CD4-positive, alpha-beta T cell treated with Interleukin-12 subunit alpha and Interleukin-12 subunit beta, for 1 hour (primary cell): ENCODE data around the gene ANKMY1.
"Not testable (repeated sequence)": the region's sequence is repeated elsewhere in the genome, so short reads cannot be mapped to it uniquely, and the experiment has no call there.

ENCODE experiments used
- DNase-seq: peaks from one replicate; pipeline ENCODE4 v3.0.0-alpha.2; 2020

ANKMY1 gene

DNA sequence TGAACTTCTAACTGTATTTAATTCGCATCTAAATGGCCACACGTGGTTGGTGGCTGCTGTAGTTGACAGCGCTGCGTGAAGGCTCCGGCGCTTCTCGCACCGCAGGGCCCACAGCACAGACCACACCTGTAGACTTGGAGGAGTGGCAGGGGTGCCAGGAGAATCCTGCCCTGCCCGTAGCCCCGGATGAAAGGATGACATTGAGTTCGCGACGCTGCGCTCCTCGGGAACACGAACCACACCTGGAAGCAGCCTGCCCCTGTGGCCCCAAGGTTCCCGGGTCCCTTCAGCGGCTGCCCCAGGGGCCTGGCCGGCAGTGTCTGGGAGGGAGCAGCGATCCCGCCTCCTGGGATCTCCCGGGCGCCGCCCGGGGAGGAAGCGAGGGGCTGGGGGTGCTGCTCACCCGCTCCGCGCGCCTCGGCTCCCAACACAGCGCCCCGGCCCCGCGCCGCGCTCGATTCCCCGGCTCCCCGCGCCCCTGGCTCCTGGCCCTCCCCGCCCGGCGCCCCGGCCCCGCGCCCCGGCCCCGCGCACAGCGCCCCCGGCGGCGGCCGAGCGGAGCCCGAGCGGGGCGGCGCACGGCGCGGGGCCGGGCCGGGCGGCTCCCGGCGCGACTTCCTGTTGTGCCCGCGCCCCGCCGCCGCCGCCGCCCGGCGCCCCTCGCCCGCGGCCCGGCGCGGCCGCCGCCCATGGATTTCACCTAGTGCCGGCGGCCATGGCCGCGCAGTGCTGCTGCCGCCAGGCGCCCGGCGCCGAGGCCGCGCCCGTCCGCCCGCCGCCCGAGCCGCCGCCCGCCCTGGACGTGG, 10.3 kb upstream of the ANKMY1 start, which contains the start of gene RNPEPL1:
Gene RNPEPL1 (plus strand): TSS at position 613 of the 806 bp plus-strand sequence. CDS start 103 bp downstream, at position 716.
- DNase-seq = peak; percentile 74

DNA sequence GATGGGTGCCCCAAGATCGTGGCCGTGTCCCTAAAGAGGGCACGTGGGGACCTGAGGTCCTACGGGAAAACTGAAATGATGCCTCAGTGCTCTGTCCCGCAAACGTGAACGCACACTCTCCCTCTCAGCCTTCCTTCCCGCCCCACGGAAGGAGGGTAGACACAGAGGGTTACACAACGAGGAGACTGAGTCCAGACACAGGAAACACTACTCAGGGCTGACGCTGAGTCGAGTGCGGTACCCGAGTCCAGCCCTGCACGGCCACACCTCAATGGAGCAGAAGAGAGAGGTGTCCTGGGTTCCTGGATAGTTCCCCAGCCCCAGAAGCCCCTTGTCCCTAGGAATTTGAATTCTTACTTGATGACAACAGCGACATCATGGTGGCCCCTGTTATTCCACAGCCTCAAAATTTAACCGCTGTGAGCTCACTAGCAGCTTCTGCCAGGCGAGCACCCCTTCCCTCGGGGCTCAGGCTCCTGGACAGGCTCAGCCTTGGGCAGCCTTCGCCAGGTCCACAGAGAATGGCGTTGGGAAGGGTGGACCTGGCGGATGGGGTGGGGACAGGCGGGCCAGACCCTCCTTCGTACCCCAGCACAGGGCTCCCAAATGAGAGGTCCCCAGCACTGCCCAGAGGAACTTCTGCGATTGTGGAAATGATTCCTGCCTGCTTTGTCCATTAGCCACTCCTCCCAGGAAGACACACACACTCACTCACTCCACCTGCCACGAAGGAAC, 9.5 kb upstream of the ANKMY1 start:
- DNase-seq = peak; percentile 54

DNA sequence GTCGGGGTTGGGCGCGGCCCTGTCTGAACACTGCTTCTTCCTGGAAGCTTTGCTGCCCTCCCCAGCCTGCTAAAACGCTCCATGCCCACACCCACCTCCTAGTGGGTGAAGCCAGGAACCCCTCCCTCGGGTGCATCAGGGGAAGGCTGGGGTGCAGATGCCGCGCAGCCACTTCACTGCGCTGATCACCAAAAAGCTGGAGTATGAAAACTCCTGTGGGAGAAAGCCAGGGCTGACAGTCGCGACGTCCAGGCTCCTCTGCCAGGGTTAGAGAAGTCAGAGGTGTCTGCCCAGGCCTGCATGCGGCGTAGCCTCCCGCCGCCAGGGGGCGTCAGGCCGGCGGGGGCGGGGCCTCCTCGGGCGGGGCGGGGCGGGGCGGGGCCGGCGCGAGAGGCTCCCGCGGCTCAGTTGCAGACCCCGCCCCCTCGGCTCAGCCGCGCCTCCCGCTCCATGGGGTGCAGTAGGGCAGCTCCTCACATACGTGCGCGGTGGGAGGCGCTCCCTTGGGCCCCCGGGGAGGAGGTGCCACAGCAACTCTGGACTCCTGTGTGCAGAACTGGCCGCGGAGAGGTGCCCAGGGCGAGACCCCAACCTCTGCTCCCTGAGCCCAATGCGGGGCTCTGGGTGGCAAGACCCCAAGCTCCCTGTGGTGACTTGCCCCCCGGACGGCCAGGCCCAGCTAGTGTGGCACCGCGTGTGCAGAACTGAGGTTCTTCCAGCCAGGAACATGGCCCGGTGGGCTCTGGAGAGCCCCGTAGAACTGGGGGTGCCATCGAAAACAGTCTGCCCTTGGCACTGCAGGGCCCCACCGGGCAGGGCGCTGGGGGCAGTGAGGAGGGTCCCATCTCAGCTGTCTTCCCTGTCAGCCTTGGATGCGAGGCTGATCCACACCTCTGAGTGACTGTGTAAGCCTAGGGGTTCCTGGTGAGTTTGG, 8.7 kb upstream of the ANKMY1 start:
- peak; percentile 95 for DNase-seq

DNA sequence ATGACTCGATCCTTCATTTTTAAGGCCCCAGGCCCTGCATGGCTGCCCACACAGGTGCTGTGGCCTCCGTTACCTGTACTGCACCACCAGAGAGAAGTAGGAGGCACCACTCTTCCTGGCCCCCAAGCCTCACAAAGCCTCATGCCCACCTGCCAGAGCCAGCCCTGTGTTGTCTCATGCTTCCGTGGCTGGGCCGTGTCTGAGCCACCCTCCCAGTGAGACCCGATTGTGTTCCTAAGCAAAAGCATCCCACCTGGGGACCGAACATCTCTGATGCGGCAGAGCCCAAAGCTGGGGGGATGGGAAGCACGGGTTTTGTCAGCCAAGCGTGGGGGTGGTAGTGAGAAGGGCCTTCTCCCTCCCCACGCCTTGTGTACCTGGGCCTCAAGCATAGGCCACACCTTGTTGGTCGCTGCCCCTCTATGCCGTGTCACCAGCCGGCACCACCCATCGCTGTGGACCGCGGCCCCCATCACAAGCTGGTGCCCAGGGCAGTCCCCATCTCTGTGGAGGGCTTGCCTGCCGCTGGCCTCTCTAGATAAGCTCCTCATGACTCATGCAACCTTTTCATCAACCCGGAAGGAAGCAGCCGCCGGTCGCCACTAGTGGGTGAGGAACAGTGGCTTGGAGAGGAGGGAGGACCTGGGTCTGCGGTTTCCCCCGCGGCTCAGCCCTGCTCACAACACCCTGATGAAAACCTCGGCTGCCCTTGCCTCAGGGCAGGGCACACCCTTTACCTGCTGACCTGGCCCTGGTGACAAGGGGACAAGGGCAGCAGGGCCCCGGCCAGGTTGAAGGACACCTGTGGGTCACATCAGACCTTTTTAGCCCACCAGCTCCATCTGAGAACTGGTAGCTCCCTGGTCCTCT, 7.8 kb upstream of the ANKMY1 start:
- DNase-seq = peak; percentile 95

DNA sequence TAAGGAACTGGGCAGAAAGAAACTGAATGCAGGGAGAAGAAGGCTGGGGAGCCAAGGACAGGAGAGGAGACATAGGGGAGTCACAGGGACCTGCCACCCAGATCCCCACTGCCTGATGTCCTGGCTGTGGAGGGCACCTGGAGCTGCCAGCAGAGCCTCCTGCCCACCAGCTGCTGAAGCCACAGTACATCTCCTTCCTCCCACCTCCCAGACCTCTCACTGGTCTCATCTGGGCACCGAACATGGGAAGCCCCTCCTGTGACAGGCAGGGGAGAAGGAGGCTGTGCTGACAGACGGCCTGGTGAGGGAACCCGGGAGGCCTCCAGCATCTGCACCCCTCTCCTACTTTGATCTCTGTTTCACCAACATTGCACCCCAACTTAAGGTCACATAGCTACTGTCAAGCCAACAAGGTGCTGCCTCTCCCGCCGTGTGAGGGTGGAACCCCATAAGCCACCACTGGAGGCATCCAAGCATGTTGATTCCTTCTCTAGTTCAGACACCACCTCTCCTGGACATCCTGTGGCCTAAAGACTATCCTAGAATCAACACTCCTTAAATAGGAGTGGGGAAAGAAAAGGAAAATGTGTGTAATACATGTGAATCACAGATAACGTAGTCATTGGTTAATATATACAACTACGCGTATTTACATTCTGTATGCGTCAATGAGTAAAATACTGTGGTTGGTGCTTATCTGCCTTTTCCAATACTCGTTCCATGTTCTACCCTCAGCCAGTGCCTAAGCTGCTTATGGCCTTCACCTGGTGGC, 7.0 kb upstream of the ANKMY1 start:
- peak; percentile 51 for DNase-seq

DNA sequence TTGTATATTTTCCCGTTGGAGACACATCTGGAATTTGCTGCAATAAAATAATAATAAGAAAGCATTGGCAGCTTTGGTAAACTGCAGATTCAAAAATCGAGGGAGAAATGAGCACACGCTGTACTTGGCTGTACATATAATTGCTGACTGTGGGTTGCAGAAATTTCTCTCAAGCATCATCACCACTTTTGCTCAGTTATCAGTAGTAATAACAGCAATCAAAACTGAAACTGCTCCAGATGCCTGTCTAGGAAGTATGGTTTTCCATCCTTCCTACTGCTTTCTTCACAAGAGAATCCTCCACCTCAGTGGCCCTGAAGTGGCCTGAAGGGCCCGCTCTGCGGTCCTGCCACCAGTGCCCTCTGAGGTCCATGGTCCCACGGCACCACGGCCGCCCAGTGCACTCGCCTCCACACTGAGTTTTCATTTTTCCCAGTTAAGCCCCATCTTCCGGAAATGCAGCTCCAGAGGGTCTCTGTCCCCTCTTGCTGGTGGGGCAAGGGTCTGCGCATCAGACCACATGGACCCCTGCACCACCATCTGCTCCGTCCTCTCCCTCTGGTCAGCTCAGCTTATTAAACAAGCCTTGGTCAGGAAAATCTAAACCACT, 6.3 kb upstream of the ANKMY1 start:
- DNase-seq = no peak

DNA sequence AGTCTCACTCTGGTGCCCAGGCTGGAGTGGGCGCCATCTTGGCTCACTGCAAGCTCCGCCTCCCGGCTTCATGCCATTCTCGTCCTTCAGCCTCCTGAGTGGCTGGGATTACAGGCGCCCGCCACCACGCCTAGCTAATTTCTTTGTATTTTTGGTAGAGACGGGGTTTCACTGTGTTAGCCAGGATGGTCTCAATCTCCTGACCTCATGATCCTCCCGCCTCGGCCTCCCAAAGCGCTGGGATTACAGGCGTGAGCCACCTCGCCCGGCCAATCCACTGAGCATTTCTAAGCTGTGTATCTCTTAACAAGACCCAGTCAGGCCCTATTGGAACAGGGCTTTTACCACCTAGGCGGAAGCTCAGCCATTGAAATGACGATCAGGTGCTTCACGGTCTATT, 5.4 kb upstream of the ANKMY1 start:
- DNase-seq = not testable (repeated sequence)

DNA sequence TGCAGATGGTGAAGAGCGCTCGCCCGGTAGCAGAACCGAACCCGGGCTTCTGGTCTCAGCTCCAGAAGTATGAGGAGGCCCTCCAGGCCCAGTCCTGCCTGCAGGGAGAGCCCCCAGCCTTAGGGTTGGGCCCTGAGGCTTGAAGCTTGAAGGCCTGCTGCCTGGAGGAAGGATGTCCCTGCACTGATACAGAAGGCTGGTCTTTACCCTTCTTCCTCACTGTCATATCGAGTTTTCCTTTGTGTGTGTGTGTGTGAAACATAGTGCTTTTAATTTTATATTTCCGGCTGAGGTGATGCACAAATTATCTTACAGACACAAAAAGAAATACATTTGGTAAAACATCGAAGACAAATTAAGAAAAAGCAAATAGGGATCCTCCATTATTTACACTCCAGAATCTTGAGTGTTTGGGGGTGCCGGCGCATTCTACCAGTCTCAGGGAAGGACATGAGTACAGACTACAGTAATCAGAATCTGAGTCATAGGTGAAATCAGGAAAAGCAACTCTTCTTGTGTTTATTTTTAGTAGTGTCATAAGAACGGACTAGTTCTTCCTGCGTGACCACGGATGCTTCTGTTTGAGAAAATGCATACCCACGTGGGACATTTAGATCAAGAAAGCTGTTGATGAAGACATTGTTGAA, 3.7 kb upstream of the ANKMY1 start:
- DNase-seq = peak; percentile 43

DNA sequence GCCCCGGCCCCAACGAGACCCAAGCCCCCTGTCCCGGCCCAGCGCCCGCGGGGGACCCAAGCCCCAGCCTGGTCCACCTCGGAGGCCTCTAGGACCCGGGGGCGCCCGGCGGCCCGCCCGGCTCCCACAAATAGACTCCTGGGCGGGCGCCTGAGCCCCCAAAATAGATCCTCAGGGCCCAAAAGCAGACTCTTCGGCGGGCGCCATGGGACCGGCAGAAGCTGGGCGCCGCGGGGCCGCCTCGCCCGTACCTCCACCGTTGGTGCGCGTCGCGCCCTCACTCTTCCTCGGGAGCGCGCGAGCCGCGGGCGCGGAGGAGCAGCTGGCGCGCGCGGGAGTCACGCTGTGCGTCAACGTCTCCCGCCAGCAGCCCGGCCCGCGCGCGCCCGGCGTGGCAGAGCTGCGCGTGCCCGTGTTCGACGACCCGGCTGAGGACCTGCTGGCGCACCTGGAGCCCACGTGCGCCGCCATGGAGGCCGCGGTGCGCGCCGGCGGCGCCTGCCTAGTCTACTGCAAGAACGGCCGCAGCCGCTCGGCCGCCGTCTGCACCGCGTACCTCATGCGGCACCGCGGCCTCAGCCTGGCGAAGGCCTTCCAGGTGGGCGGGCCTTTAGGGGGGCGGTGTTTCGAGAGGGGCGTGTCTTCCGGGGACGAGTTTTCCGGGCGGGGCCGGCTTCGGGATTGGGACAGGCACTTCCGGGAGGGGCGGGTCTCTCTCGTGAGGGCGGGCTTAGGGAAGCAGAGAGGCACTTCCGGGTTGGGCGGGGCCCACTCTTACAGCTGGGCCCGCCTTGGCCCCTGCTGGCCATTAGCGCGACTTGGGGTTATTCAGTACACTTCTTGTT, 2.9 kb upstream of the ANKMY1 start:
- peak; percentile 99 for DNase-seq

DNA sequence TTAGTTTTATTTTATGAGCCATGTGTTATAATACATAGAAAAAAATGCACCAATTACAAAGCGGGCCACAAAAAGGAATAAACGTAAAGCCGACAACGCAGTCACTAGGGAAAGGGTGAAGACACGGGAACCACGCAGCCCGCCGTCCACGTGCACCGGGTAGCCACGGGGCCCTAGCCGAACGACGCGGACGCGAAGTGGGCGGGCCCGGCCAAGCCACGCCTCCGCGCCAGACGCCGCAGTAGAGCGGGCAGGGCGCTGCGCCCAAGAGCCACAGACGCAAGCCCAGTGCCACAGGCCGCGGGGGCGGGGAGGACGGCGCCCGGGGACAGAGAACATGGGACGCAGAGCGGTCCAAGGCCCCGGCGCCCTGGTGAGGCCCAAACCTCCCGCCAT, 2.3 kb upstream of the ANKMY1 start, which contains the start of gene DUSP28:
Gene DUSP28 (plus strand): TSS at position 274 of the 396 bp plus-strand sequence. CDS start 328 bp downstream, outside the sequence.
- peak; percentile 93 for DNase-seq

DNA sequence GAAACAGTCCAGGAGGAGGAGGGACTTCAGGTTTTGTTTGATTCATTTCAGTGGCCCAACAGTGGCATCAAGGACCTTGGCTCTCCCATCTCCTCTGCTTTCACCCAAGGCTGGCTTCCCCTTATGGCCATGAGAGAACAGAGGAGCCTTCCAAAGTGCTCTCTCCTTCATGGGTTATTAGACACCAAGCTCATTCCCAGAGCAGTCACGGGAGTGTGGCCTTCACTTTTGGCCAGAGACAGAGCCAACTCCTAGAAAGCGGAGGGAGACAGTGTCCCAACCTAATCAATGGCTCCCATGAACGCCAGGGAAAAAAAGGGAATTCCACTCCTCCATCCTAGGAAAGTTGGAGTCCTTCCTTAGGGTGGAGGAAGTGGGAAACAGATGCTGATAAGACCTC, 1.5 kb upstream of the ANKMY1 start:
- DNase-seq = no peak

DNA sequence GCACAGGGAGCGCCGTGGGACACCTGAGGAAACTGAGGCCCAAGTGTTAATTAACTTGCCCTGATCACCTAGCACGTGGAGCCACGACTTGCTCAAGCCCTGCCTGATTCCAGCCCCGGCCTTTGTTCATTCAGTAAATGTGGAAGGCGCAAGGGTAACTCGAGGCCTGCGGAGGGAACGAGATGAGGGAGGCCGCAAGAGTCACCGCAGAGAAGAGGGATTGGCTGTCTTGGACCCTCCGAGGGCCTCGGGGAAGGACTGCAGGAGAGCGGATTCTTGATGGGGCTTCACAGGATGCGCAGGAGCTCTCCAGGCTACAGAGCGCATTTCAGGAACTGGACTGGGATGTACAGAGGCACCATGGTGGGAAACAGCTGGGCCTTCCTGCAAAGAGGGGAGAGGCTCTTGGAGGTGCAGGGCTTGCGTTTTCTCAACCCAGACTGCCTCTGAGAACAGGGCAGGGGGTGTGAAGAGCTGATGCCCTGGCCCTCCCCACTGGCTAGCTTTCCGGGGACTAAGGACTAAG, 511 bp upstream of the ANKMY1 start:
- no peak for DNase-seq

DNA sequence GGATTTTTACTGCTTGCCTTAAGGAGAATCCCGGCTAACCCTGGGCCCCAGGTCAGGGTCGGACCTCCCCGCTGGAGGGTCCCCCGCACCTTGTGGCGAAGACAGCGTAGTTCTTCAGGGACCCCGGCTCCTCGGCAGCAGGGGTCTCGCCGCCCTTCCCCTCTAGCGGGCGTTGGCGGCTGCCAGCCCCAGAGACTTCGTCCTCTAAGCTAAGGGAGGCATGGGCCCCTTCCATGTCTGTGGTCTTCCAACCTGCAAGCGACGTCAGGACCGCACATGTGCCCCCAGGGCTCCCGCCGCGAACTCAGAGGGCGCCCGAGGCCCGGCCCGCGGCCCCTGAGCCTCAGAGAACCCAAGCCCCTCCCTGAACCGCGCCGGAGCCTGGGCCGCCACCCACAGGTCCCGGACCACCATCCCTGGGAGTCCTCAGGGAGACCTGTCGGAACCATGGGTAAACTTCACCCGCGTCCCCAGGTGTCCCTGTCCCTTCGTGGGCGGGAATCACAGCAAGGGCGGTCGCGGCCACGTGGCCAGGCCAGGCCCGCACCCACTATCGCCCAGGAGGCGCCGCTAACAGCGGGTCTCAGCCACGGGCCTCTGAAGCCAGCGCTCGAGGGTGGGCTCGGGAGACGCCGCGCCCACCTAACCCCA, 562 bp downstream of the ANKMY1 start:
- DNase-seq = no peak

DNA sequence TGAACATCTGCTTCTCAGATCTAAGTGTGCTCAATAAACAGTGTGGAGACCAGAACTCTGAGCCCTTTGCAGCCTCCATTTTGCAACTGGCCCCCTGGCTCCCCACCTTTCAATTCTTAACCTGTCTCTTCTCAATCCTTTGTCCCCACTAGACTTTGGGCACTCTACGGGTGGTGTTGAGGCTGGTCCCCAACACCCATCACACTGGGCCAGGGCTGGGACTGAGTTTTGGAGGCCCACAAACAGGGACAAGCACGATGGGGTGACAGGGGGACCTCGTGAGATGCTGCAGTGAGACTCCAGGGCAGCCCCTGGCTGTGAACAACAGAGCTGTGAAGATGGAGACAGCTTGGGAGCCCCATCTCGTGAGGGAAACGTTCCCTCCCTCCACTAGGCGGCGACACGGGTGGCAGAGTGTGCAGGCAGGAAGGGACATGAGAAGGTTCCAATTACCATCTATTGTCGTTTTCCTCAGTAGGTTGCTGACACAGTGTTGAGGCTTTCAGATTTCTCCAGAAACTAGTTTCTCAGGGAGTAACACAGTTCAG, 1.2 kb downstream of the ANKMY1 start:
- DNase-seq = peak; percentile 82

DNA sequence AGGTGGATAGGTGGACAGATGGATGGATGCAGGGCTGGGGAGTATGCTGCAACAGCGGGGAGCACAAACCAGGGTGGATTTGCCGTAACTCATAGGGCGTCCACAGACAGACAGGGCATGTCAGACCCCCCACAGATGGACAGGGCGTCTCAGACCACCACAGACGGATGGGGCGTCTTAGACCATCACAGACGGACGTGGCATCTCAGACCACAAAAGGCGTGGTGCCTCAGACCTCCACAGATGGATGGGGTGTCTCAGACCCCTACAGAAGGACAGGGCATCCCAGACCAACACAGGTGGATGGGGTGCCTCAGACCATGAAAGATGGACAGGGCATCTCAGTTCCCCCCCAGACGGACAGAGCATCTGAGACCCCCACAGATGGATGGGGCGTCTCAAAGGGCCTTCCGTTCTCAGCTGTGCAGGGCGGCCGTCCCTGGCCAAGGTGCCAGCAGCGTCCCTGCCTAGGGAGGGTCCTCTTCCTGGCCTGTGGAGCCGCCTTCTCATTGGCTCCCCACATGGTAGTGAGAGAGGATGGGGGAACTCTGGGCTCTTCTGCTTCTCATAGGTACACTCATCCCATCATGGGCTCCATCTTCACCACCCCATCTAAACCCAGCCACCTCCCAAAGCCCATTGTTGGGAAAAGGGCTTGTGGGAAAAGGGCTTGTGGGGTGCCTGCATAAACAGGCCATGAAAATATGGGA, 2.1 kb downstream of the ANKMY1 start:
- DNase-seq = no peak

DNA sequence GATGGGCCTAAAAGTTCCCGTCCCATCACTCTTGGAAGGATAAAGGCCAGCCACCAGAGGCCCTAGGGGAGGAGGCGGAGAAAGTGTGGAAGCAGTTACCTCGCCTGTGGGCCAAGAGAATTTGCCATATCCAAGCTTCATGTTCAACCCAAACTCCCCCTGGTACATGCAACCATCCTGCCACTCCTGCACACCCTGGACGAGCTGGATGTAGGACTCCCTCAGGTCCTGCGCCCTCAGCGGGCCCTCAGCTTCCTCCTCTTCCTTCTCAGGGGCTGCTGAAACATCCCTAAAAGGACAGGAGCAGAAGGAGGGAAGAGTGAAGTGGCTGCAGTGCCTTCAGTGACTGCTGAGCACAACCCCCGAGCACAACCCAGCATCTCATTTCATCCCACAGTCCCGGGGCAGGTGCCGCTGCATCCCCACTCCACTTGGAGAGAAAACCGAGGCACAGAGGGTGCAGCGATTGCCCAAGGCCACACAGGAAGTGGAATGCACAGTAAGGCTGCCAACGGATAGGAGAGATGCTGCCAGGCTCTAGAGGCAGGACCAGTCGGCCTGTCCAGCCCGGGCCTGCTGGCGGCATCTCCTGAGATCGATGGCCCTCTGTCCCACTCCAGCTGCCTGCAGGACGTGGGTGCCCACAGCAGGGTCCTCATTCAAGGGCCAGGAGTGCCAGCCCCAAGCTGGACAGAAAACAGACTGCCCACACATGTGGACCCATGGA, 2.9 kb downstream of the ANKMY1 start:
- DNase-seq = no peak
